PFSK-1 (cell line): ENCODE results near the gene CHST15.

Experiments used
- POLR2AphosphoS5 ChIP-seq: IDR thresholded peaks from 2 replicates; pipeline ENCODE4 v1.6.1; 2012; ENCODE audit warnings: low read depth, mild to moderate bottlenecking, control low read depth, low read length, moderate library complexity
- REST ChIP-seq, 2 experiments: IDR thresholded peaks; 2 replicates each; pipeline versions ENCODE4 v1.6.1 to v1.8.0; 2011 to 2012; ENCODE audit warnings: low read depth in 2 of 2, low read length in 2 of 2, control low read depth in 1 of 2, inconsistent platforms in 1 of 2, mild to moderate bottlenecking in 1 of 2, moderate library complexity in 1 of 2; ENCODE audit not compliant: insufficient read depth in 1 of 2

- TF ChIP-seq POLR2AphosphoS5 (no peak), REST (IDR thresholded peaks at IDR 0.05; ENCODE audit: insufficient read depth in 1 of 2, low read depth in 2 of 2, low read length in 2 of 2) (no peak)
Observed at GRCh38 chr10:124016804-124017375, 76.5 kb downstream of the CHST15 start.
